ENCODE results near the gene PTPRJ.

DNA sequence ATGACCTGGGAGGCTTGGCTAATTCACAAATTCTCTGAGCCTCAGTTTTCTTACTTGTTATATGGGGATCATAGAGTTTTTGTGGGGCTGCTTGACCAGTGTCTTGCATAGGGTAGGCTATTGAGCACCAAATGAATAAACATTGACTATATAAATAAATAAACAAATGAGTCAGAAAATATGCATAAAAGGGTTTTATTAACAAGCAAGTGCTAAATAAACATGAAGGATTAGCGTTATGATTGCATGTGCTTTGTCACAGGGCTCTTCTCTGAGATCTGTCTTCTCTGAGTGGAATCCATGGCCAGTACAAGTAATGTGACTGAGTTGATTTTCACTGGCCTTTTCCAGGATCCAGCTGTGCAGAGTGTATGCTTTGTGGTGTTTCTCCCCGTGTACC is 236.2 kb downstream of the PTPRJ start, which contains the start of gene OR4B1:
- TF ChIP-seq CTCF (conservative IDR thresholded peaks at IDR 0.05; ENCODE audit: low read depth, low read length): no peak
- no peak for TF ChIP-seq EZH2 (IDR thresholded peaks at IDR 0.05; ENCODE audit: borderline replicate concordance, low read depth, low read length, poor library complexity, severe bottlenecking)

Data from A673 (cell line).